GM20431 (cell line): Measurements from ENCODE around the gene SYNGR4.
"Not testable (repeated sequence)": the region's sequence is repeated elsewhere in the genome, so short reads cannot be mapped to it uniquely, and the experiment has no call there.

Experiments
- in situ Hi-C: fragments of 300-500 bp; cut with MseI, MboI; formaldehyde crosslinking; loops from one replicate; pipeline ENCODE4 v1.15.0; 2020; ENCODE audit warnings: low sequenced_read_pairs; ENCODE audit not compliant: unreplicated experiment

Gene SYNGR4

GRCh38 chr19:48363810-48364597 is at the start of gene SYNGR4, which contains the start of gene TMEM143:
TSS of gene SYNGR4 (plus strand) at chr19:48364367. CDS start at chr19:48365843, 1,476 bp downstream.
TSS of gene TMEM143 (minus strand) at chr19:48363940. CDS start at chr19:48363920, 20 bp downstream.
- in situ Hi-C loops = no loop called here

- in situ Hi-C loops = no loop called here
These were observed 48.5 kb upstream of the SYNGR4 start for GRCh38 chr19:48315712-48316111.

DNA sequence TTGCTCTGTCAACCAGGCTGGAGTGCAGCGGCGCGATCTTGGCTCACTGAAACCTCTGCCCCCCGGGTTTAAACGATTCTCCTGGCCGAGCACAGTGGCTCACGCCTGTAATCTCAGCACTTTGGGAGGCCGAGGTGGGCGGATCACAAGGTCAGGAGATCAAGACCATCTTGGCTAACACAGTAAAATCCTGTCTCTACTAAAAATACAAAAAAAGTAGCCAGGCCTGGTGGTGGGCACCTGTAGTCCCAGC is 46.5 kb upstream of the SYNGR4 start:
- in situ Hi-C loops = not testable (repeated sequence)

DNA sequence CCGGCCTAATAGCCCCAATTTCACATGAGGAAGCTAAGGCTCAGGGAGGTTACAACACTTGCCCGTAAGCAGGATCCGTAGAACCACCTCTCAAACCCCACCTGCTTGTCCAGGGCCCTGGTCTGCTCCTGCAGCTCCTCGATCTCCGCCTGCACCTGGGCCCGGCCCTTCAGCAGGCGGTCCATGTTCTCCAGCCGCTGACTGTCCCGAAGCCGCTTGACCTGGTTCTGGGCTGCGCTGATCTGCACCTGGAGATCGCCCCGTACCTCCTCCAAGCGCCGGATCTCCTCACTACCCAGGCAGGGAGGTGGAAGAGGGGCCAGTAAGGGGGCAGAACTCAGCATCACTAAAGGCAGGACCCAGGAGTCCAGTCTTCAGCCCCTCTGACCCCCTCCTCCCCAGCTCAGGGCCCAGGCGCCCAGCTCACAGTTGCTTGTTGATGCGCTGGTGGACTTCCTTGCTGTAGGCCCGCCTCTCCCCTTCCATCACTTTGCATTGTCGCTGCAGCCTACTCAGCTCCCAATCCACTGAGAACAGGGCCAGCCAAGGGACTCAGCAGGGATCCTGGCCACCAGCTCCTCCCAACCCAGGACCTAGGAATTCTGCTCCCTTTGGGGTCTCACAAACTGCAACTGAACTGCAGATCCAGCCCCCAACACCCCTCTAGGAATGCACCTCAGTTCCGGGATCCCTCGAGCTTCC is 45.7 kb upstream of the SYNGR4 start:
- in situ Hi-C loops = no loop called here

GRCh38 chr19:48319647-48320541 is 44.3 kb upstream of the SYNGR4 start:
- in situ Hi-C loops = no loop called here

GRCh38 chr19:48321372-48321621 is 42.9 kb upstream of the SYNGR4 start:
- in situ Hi-C loops = no loop called here

DNA sequence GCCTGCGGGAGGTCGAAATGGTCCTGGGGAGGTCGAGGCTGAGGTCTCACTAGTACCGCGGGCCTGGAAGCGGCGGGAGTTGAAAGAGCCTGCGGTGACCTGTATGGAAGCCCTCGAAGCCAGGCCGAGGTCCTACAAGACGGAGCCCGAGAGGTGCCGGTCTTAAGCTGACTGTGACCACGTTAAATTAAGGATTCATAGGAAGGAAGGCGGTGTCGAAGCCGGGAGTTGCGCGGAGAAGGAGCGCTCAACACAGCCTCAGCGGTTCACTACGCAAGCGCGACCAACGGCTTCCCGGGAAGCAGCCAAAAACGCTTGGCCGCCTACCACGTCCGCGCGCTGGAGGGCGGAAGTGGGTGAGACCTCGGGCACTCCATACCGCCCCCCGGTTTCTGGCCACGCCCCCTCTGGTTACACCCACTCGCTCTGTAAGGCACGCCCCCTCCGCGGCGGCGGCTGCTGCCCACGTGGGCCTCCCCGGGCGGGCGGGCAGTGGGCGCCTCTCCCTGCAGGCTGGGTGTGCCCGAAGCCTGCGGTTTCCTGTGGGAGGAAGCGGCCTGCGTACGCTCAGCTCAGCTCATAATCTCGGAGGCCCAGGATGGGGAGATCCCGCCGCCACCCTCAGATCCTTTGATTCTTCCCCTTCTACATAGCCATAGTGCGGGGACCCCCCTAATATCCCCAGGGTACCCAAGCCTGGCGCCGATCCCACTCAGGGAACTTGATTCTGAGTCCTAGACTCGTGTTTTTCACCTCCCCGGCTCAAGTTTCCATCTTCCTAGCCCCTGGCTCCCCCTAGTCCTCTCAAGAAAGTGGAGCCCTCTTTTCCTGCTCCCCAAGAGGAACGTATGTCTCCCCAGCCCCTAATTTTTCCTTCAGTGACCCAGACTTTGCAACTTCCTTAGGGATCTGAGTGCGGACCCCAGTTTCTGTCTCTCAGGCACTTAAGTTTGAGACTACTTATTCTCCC is 42.3 kb upstream of the SYNGR4 start:
- in situ Hi-C loops = no loop called here

- in situ Hi-C loops = no loop called here
These were observed 38.8 kb upstream of the SYNGR4 start, which contains the start of gene EMP3 for GRCh38 chr19:48325265-48325910. TSS of gene EMP3 (plus strand) at chr19:48325552. CDS start at chr19:48326845, 1,293 bp downstream.

DNA sequence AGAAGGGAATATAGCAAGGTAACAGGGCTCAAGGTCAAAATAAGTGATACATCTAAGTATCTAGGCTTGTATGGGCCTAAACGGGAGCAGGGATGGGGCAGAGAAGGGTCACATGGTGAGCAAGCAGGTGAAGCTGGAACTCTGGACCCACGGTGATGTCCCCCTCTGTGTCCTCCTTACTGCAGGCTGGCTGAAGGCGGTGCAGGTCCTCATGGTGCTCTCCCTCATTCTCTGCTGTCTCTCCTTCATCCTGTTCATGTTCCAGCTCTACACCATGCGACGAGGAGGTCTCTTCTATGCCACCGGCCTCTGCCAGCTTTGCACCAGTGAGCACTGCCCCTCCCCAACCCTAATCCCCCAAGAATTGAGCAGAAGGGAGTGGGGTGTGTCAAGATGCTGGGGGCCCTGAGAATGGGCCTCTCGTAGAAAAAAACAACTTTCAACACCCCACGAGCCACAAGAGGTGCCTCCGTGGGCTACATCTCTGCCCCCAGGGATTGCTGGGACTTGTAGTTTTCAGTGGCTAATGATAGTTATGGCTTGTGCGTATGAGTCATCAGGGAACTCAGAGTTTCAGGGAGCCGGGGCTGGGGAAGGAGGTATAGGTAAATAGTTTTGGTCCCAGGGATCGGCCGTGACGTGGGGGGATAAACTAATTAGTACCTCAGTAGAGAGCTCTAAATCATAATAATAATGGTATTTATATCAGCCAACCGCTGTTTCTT is 34.8 kb upstream of the SYNGR4 start:
- in situ Hi-C loops = no loop called here

DNA sequence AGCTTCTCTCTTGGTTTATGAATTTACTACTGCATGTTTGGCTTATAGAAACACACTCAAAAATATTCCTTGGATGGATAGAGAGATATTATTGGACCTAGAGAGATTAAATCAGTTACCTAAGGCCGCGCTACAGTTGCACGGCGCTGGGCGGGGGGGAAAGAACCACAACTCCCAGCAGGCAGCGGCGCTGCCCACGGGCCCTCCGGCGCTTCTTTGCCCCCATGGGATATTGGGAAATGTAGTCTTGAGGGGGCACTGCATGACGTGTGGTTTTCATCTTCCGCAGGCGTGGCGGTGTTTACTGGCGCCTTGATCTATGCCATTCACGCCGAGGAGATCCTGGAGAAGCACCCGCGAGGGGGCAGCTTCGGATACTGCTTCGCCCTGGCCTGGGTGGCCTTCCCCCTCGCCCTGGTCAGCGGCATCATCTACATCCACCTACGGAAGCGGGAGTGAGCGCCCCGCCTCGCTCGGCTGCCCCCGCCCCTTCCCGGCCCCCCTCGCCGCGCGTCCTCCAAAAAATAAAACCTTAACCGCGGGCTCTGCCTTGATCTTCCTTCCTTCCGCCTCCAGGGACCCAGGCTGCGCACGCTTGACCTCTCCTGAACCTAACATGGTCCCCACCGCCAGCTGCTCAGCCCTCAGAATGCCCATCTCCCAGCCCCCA is 34.0 kb upstream of the SYNGR4 start:
- in situ Hi-C loops = no loop called here

- in situ Hi-C loops = no loop called here
These were observed 31.9 kb upstream of the SYNGR4 start for GRCh38 chr19:48332351-48332661.

GRCh38 chr19:48332662-48333466 is 31.3 kb upstream of the SYNGR4 start:
- in situ Hi-C loops = no loop called here

DNA sequence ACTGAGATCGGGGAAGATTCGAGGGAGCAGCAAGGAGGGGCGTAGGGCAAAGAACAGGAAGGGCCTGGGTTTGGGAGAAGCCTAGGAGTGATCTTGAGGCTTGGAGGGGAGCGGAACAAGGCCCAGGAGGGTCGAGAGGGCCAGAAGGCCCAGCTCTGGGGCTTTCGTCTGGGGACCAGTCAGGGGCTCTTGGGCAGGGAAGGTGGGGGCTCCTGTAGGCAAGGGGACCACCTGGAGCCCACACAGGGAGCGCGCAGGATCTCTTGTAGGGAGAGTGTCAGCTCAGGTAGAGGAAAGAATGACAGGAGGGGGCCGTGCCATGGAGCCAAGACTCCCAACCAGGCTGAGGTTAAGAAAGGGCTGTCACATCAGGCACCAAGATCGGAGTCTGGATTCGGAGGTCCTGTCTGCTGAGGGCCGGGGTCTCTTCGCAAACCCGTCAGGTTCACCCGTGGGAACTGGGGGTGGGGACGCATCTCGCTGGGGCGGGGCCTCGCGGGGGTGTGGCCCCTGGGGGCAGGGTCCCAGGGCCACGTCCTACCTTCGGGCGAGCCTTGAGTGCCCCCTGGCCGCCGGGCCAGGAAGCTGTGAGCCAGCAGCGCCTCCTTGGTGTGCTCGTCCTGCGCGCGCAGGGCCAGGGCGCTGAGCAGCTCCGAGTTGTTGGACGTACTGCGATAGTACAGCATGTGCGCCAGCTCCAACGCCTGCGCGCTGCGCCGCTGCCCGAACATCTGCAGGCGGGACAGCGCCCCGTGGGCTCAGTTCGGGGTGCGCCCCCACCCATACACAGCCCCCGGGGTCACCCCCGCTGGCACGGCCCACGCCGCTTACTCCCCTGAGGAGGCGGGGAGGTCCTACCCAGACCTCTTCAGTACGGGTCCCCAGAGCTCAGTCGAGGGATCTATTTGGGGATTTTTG is 30.4 kb upstream of the SYNGR4 start:
- in situ Hi-C loops = no loop called here

GRCh38 chr19:48338253-48338755 is 25.9 kb upstream of the SYNGR4 start:
- in situ Hi-C loops = no loop called here

DNA sequence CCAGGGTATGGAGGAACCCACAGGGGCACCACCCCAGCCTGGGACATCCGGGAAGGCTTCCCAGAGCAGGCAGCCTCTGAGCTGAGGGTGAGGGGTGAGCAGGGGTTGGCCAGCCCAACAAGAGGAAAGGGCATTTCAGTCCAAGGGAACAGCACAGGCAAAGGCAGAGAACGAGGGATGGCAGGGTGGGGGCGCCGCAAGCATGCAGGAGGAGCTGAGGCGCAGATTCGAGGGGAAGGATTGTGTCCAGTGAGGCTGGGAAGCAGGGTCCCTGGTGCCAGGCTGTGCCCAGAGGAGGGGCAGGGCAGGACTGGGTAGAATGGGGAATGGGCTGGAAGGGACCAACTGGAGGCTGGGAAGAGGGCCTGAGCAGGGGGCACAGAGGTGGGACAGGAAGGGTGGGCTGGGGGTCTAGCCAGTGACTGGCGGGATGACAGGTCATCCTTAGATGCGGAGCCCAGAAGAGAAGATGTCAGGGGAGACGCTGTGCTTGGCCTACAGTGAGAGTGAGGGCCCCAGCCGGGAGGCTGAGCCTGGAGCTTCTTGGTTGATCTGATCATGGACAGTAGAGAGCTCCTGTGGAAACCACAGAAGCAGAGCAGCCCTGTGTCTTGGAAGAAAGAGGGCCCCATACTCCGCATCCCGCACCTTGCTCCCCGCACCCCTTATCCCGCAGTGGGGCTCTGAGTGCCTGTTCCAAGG is 25.2 kb upstream of the SYNGR4 start:
- in situ Hi-C loops = no loop called here

DNA sequence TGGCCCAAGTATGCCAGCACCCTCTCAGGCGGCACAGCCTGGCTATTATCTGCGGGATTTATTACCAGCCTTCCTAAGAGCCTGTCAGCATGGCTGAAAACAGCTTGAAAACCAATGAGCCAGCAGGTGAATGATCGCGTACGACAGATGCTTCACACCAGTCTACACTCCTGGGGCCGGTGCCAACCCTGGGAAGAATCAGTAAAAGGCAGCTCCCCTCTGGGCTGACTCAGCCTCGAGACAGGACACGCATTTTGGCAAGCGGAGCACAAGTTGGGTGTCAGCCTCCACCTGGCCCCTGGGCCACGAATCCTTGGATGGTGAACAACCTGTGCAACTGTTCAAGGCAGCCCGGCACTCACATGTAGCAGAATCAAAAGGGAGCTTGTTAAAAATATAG is 23.2 kb upstream of the SYNGR4 start:
- in situ Hi-C loops = no loop called here
